ENCODE results near the gene MAD1L1. TPM values are rescaled to one million over a fixed set of nuclear protein-coding genes. Genes with fewer than 3 reads are reported as not detected.
A peak's percentile ranks its signal among the peaks of the same experiment; 100 is the strongest.

MAD1L1 gene
- total RNA-seq, 6 experiments from 2014 or later: 15.1 to 37.4 (median 20.5) TPM

DNA sequence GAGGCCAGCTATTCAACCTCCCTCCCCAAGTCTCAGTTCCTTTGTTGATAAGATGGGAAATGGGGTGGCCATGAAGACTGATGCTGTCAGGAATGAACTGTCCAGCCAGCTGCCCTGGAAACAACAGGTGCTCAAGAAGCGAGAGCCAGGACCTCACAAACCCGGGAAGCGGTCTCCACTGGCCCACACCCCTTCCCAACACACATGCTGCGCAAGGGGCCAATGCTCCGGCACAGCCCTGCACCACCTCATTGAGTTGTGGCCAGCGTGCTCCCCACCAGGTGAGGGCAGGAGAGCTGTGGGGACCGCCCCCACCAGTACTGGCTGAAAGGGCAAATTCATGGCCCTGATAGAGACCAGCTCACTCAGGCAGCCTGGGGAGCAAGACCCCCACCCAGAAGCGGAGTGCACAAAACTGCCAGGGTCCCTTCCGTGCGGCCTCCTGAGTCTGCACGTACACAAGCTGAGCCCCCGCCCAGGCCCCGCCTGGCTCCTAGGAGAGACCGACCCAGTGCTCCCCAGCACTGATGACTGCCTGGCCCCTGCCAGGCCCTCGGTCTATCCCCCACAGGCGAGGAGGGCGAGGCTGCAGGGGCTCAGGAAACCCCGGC, 216.6 kb downstream of the MAD1L1 start:
- DNase-seq (peak; percentile 17 to 45 (median 38)), ATAC-seq (no peak)
- H3K27me3 ChIP-seq: no peaks in the 10 kb centered on the region
- H3K36me3 ChIP-seq: no peaks in the 10 kb centered on the region
- TF ChIP-seq, protein P1, sequence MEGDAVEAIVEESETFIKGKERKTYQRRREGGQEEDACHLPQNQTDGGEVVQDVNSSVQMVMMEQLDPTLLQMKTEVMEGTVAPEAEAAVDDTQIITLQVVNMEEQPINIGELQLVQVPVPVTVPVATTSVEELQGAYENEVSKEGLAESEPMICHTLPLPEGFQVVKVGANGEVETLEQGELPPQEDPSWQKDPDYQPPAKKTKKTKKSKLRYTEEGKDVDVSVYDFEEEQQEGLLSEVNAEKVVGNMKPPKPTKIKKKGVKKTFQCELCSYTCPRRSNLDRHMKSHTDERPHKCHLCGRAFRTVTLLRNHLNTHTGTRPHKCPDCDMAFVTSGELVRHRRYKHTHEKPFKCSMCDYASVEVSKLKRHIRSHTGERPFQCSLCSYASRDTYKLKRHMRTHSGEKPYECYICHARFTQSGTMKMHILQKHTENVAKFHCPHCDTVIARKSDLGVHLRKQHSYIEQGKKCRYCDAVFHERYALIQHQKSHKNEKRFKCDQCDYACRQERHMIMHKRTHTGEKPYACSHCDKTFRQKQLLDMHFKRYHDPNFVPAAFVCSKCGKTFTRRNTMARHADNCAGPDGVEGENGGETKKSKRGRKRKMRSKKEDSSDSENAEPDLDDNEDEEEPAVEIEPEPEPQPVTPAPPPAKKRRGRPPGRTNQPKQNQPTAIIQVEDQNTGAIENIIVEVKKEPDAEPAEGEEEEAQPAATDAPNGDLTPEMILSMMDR (IDR thresholded peaks at IDR 0.05): no peak
- TF ChIP-seq POLR2A (IDR thresholded peaks at IDR 0.05): no peak
- WGBS (ENCODE audit: insufficient coverage, low coverage, low lambda C conversion rate, missing lambda C conversion rate): no CpG with 5 or more reads among the region's 18 CpGs
- H3K4me1 ChIP-seq: no peaks in the 10 kb centered on the region
- intact Hi-C loops (cut with DNase I): no loop called here
- no peak overlapping the region for H3K27ac ChIP-seq
- H3K4me3 ChIP-seq: no peak overlapping the region
- no peaks in the 10 kb centered on the region for H3K9me3 ChIP-seq

DNA sequence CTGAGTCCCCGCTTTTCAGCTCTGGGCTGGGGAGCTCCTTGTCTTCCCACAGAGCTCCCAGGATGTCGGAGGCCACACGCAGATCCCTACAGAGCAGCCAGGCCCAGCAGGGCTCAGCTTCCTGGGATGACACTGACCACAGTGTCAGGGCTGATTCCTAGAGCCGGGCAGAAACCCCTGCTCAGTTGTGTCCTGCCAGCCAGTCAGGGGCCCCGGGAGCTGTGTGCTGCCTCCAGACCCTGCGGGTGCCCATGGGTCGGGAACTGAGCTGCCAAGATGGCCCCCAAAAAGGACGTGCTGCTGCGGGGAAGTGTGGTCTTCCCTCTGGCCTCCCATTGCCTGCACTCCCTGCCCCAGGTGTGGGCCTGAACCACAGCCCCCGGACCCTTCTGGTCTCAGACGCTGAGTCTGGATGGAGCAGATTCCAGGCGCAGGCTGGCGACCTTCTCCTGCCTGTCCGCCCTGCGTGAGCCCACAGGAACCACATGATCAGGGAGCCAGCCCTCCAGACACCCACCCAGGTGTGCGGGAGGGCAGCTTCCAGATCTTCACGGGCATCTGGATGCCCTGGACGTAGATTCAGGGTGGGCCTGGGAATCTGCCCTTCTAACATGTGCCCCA, 217.4 kb downstream of the MAD1L1 start:
- DNase-seq (peak in 2 of 3 donors; percentile 37 to 42), ATAC-seq (no peak)
- intact Hi-C loops (cut with DNase I): no loop called here
- H3K36me3 ChIP-seq: no peaks in the 10 kb centered on the region
- WGBS (ENCODE audit: insufficient coverage, low coverage, low lambda C conversion rate, missing lambda C conversion rate): 93% methylated on average over 3 of the region's 18 CpGs
- no peak overlapping the region for H3K4me3 ChIP-seq
- no peak for TF ChIP-seq POLR2A (IDR thresholded peaks at IDR 0.05)
- TF ChIP-seq, protein P1 (IDR thresholded peaks at IDR 0.05): no peak
- H3K4me1 ChIP-seq: no peaks in the 10 kb centered on the region
- H3K9me3 ChIP-seq: no peaks in the 10 kb centered on the region
- no peaks in the 10 kb centered on the region for H3K27me3 ChIP-seq
- no peak overlapping the region for H3K27ac ChIP-seq

DNA sequence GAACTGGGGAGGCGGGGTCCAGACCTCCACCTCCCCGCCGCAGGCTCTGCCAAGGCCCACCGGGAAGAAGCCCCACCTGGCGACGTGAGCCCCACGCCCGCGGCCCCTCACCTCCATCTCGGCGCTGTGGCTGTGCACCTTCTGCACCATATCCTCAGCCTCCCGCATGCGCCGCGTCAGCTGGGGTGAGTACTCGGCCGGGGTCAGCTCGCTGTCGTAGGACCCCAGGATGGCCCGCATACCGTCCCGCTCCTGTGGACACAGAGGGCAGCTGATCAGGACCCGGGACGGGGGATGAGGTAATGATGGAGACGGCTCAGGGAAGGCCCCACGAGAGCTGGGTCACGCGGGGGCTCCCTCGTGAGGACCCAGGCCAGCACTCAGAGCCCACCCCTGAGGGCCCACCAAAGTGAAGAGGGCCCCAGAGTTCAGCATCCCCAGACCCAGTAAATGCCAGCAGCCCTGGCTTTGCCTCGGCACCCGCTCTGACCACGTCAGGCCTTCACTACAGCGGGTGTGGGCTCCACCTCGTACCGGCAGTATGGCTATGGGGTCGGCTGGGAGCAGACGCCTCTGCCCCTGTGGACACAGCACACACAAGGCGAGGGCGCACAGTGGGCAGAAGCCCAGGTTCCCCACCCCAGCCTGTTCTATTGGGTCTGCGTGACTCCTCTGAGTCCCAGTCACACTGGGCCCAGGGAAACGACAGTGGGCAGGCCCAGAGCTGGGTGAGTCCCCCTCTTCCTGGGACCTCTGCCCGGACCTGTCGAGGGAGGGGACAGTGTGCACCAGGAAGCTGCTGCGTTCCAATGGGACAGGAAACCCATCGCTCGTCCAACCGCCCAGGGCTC, 218.1 kb downstream of the MAD1L1 start:
- Histone ChIP-seq H3K36me3 (no peaks in the 10 kb centered on the region), H3K4me3 (no peak overlapping the region), H3K4me1 (no peaks in the 10 kb centered on the region), H3K27me3 (no peaks in the 10 kb centered on the region), H3K9me3 (no peaks in the 10 kb centered on the region), H3K27ac (no peak overlapping the region)
- ATAC-seq (no peak), DNase-seq (peak; percentile 18 to 47 (median 36))
- no CpG with 5 or more reads among the region's 47 CpGs for WGBS (ENCODE audit: insufficient coverage, low coverage, low lambda C conversion rate, missing lambda C conversion rate)
- TF ChIP-seq, protein P1 (IDR thresholded peaks at IDR 0.05): no peak
- TF ChIP-seq POLR2A (IDR thresholded peaks at IDR 0.05): no peak
- intact Hi-C loops (cut with DNase I): no loop called here

DNA sequence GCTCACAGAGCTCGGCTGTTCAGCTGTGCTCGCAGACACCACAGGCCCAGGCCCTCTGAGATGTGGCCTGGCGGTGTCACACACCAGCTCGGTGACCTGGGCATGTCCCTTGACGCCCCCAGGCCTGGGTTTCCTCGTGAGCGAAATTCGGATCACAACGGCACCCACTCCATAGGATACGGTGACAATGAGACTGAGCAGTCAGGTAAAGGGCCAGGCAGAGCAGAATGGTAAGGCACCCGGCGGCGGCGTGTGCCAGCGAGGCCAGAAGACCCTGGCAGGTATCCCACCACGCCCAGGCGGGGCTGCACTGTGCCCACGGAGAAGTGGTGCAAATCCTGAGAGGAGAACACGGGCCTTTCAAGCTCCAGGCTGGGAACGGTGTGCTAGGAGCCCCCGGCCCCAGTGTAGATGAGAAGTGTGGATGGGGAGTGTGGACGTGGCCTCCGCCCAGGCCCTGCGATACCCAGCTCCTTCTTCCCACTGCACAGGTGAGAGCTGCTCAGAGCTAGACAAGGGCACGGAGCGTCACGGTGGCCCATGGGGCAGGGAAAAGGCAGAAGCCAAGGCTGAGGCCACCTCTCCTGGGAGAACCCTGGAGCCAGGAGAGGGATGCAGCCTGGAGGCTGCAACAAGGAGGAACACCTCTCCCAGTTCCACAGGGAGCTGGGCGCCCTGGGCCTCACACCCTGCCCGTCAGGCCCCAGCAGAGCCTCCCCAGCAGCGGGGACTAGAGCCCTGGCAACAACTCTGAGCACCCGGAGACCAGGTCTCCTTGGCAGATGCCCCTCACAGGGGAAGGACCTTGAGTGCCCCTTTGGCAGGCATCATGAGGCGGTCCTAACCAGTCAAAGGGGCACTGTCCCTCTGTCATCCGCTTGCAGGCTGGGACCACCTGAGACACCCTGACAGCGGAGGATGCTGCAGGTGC, 219.1 kb downstream of the MAD1L1 start:
- TF ChIP-seq, protein P1 (IDR thresholded peaks at IDR 0.05): no peak
- no peak for TF ChIP-seq POLR2A (IDR thresholded peaks at IDR 0.05)
- Histone ChIP-seq H3K36me3 (no peaks in the 10 kb centered on the region), H3K27me3 (no peaks in the 10 kb centered on the region), H3K4me1 (no peaks in the 10 kb centered on the region), H3K4me3 (no peak overlapping the region), H3K9me3 (no peaks in the 10 kb centered on the region), H3K27ac (no peak overlapping the region)
- DNase-seq (peak in 2 of 3 donors; percentile 12 to 47), ATAC-seq (no peak)
- 91% methylated on average over 8 of the region's 34 CpGs for WGBS (ENCODE audit: insufficient coverage, low coverage, low lambda C conversion rate, missing lambda C conversion rate)
- intact Hi-C loops (cut with DNase I): no loop called here
